Astrocyte of the cerebellum (primary cell): Measurements from ENCODE around the gene LRRK1.

Experiments used
- DNase-seq: peaks from one replicate; pipeline ENCODE4 v3.0.0-alpha.2; 2011; ENCODE audit warnings: low read depth
- H3K4me3 ChIP-seq: 2 replicates; pipeline ENCODE4 v1.5.1; 2011; ENCODE audit warnings: mild to moderate bottlenecking, low read depth, low read length, moderate library complexity
- CTCF ChIP-seq: IDR thresholded peaks from 2 replicates; pipeline ENCODE4 v1.5.1; 2012; ENCODE audit warnings: low read length, low read depth, moderate library complexity, mild to moderate bottlenecking; ENCODE audit errors: missing control alignments
- in situ Hi-C: cut with HindIII; loops from 2 replicates; pipeline ENCODE4 v1.10.0; 2017; ENCODE audit warnings: low sequenced_read_pairs

Gene LRRK1

GRCh38 chr15:101000271-101000681 lies 81.1 kb downstream of the LRRK1 start:
- no peak for TF ChIP-seq CTCF
- in situ Hi-C loops, result no loop called here
- no peak for DNase-seq
- H3K4me3 ChIP-seq, result no peak overlapping the region

- TF ChIP-seq CTCF, result no peak
- H3K4me3 ChIP-seq, result no peak overlapping the region
- in situ Hi-C loops, result no loop called here
- DNase-seq, result no peak
Measured at GRCh38 chr15:101001056-101001455, 81.9 kb downstream of the LRRK1 start.

- in situ Hi-C loops, result no loop called here
- no peak for DNase-seq
- TF ChIP-seq CTCF, result no peak
- no peak overlapping the region for H3K4me3 ChIP-seq
Measured at GRCh38 chr15:101001796-101002195, 82.6 kb downstream of the LRRK1 start.

GRCh38 chr15:101003081-101003480 lies 83.9 kb downstream of the LRRK1 start:
- DNase-seq, result no peak
- in situ Hi-C loops, result no loop called here
- no peak overlapping the region for H3K4me3 ChIP-seq
- no peak for TF ChIP-seq CTCF

GRCh38 chr15:101003706-101004105 lies 84.5 kb downstream of the LRRK1 start:
- no peak overlapping the region for H3K4me3 ChIP-seq
- TF ChIP-seq CTCF, result no peak
- DNase-seq, result no peak
- in situ Hi-C loops, result no loop called here

- in situ Hi-C loops, result no loop called here
- no peak overlapping the region for H3K4me3 ChIP-seq
- DNase-seq, result no peak
- TF ChIP-seq CTCF, result no peak
Measured at GRCh38 chr15:101004500-101004899, 85.3 kb downstream of the LRRK1 start.
